NCI-H2227 treated with DMSO at 0.1 percent for 48 hours (cell line): ENCODE results near the gene KDM4E.

ENCODE experiments used
- DNase-seq: peaks from one replicate; lab custom pipeline; 2025; lab: John Stamatoyannopoulos, UW

KDM4E gene

DNA sequence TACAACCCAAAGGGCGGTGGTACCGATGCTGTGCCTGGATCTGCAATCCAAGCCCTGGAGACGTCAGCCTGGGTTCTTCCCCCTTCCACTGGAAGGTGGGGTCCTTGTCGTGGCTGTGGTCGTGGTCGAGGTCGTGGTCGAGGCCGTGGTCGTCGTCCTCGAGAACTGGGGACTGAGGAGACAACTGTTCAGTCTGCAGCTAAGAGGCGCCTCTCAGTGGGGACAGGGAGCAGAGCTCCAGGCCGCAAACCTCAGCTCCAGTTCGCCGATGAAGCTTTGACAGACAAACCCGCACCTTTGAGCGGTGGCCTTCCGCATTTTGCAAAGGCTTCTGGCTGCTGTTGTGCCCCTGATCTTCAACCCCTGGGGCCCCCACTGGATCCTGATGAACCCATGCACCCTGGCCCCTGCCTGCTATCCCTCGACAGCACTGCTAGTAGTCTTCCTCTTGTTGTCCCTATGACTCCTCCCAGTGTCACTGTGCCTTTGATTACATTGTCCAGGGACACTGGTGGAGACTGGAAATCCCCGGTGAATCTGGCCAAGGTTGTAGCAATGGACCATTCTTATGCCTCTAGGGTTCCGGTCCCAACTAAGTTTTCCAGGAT, 25.6 kb downstream of the KDM4E start:
- no peak for DNase-seq

DNA sequence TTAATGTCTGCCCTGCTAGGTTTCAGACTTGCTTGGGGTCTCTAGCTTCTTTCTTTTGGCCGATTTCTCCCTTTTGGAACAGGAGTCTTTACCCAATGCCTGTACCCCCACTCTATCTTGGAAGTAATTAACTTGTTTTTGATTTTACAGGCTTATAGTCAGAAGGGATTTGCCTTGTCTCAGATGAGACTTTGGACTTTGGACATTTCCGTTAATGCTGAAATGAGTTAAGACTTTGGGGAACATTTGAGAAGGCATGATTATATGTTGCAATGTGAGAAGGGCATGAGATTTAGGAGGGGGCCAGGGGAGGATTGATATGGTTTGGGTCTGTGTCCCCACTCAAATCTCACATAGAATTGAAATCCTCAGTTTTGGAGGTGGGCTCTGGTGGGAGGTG, 29.3 kb downstream of the KDM4E start:
- DNase-seq: no peak

- DNase-seq: no peak
Observed at GRCh38 chr11:95055283-95055897, 30.3 kb downstream of the KDM4E start.

GRCh38 chr11:95057959-95058358, 32.9 kb downstream of the KDM4E start:
- DNase-seq: no peak

DNA sequence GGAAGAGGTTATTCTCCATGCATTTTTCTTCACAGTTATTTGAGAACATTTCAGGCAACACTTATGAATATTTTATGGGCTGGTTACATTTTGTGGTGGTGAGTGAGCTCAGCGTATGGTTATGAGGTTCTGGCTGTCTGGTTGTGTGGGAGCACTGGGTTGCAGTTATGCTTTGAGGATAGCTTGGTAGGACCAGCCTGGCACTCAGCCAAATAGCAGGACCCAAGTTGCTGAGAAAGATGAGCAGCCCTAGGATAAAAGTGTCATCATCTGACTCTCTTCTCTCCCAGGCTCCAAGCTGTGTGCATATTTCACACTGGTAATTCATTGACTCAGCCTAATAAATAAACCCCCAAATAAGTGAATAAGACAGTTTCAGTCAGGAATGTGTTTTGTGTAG, 33.6 kb downstream of the KDM4E start:
- DNase-seq: no peak

DNA sequence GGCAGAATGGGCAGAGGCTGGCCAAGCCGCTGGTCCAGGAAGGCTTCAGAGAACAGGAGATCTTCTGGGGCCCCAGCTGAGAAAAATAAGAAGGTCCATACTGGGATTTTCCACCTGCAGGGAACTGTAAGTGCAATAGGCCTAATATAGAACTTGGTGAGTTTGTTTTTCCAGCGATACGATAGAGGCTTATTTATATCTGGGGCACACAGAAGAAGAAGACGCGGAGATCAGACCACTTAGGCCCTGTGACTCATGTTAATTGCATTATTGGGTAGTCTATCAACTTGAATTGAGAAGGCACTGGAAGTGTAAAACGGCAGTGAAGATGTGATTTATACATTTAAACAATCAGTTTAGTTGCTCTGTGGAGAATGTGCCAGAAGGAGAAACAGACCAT, 34.0 kb downstream of the KDM4E start:
- DNase-seq: no peak

GRCh38 chr11:95065336-95065735, 40.3 kb downstream of the KDM4E start:
- DNase-seq: no peak

GRCh38 chr11:95066716-95067038, 41.6 kb downstream of the KDM4E start, which contains the start of gene SRSF8:
TSS of gene SRSF8 (plus strand) at chr11:95066919. CDS start at chr11:95067227, 308 bp downstream.
- DNase-seq: no peak

DNA sequence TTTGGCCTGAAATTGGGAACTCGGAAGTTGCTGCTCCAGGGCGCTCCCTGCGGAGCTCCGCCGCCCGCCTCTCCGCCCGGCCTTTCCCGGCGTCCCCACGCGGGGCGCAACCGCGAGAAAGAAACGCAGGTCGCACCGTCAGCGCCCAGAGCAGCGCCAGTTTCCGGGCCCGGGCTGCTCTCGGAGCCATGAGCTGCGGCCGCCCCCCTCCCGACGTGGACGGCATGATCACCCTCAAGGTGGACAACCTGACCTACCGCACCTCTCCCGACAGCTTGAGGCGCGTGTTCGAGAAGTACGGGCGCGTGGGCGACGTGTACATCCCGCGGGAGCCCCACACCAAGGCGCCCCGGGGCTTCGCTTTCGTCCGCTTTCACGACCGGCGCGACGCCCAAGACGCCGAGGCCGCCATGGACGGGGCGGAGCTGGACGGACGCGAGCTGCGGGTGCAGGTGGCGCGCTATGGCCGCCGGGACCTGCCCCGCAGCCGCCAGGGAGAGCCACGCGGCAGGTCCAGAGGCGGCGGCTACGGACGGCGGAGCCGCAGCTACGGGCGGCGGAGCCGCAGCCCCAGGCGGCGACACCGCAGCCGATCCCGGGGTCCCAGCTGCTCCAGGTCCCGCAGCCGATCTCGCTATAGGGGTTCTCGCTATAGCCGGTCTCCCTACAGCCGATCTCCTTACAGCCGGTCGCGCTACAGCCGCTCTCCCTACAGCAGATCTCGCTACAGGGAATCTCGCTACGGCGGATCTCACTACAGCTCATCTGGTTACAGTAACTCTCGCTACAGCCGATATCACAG, 42.2 kb downstream of the KDM4E start:
- peak; percentile 49 for DNase-seq

DNA sequence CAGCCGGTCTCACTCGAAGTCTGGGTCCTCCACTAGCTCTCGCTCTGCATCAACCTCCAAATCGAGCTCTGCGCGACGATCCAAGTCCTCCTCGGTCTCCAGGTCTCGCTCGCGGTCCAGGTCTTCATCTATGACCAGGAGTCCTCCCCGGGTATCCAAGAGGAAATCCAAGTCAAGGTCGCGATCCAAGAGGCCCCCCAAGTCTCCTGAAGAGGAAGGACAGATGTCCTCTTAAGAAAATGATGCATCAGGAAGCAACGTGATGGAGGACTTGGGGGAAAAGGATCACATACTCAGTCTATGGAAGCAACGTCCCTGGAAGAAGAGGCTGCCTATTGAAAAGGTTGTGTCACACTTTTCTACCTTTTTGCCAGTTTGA, 42.8 kb downstream of the KDM4E start:
- DNase-seq: no peak

GRCh38 chr11:95068549-95068948, 43.5 kb downstream of the KDM4E start:
- peak; percentile 71 for DNase-seq

- DNase-seq: no peak
Observed at GRCh38 chr11:95070471-95070870, 45.4 kb downstream of the KDM4E start.

DNA sequence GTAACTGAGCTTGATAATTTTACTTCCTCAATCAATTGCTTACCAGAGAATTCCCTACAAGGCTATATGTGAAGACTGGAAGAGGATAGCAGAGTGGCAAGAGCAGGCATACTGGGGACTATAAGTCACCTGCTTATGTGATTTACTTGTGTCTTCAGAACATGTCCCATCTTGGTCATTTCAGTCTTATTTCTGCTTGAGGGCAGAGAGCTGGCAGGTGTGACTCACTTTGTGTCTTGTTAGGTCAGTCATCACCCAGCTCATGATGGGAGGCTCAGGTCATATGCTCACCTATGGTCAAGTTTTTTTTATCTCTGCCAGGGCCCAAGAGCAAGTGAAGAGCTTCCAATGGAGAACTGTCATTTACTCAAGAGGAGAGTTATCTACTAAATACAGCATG, 47.9 kb downstream of the KDM4E start:
- no peak for DNase-seq

DNA sequence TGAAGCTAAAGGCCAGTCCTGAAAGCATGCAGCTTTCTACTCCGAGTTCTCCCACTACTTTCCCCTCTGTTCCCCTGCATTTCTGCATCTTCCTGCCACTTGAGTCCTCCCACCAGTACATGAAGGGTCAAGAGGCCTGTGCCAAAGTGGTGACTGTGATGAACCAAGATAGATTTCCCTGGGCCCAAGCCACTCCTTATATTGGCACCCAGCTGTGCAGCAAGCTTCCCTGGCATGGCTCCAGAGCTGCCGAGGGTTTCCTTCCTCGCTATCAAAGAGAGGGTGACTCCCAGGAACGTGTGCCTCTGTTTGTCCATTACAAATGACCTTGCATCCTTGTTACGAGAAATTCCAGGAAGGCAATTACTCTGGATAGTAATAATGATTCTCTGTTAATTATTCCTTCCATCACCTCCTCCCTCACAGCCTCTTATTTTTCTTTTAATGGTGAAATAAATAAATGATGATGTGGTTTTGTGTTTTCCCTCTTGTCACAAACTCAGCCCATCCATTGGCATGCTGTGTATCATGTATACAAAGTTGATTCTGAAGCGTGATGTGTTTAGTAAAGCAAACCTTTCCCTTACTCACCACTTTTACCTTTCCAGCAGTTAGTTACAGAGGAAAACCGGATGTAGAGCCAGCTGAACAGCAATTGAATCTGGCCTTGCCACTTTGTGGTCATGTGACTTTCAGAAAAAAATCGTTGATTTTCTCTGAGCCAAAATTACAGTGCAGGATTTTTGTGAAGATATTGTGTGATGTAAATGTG, 49.9 kb downstream of the KDM4E start:
- peak; percentile 13 for DNase-seq

GRCh38 chr11:95076416-95076815, 51.4 kb downstream of the KDM4E start:
- no peak for DNase-seq

- no peak for DNase-seq
Observed at GRCh38 chr11:95076981-95077380, 51.9 kb downstream of the KDM4E start.
